PFSK-1 (cell line): ENCODE data around the gene HAPLN2.

ENCODE experiments used
- FOXP2 ChIP-seq: optimal IDR thresholded peaks from 2 replicates; pipeline ENCODE3; 2011; ENCODE audit warnings: borderline replicate concordance, control low read depth, inconsistent platforms; ENCODE audit not compliant: insufficient read depth; ENCODE audit errors: extremely low read length, extremely low read depth
- POLR2AphosphoS5 ChIP-seq: IDR thresholded peaks from 2 replicates; pipeline ENCODE4 v1.6.1; 2012; ENCODE audit warnings: low read depth, mild to moderate bottlenecking, control low read depth, low read length, moderate library complexity
- SIN3A ChIP-seq: IDR thresholded peaks from 2 replicates; pipeline ENCODE4 v1.6.1; 2012; ENCODE audit warnings: mild to moderate bottlenecking, low read length, moderate library complexity, borderline replicate concordance; ENCODE audit not compliant: insufficient read depth
- TAF1 ChIP-seq: IDR thresholded peaks from 2 replicates; pipeline ENCODE4 v1.6.1; 2012; ENCODE audit warnings: low read length, control low read depth, borderline replicate concordance; ENCODE audit not compliant: insufficient read depth
- TF ChIP-seq, protein P1 (sequence below), 2 experiments: IDR thresholded peaks; 2 replicates each; pipeline versions ENCODE4 v1.6.1 to v1.8.0; 2011 to 2012; ENCODE audit warnings: low read depth in 2 of 2, low read length in 2 of 2, control low read depth in 1 of 2, inconsistent platforms in 1 of 2, mild to moderate bottlenecking in 1 of 2, moderate library complexity in 1 of 2; ENCODE audit not compliant: insufficient read depth in 1 of 2

Gene HAPLN2

DNA sequence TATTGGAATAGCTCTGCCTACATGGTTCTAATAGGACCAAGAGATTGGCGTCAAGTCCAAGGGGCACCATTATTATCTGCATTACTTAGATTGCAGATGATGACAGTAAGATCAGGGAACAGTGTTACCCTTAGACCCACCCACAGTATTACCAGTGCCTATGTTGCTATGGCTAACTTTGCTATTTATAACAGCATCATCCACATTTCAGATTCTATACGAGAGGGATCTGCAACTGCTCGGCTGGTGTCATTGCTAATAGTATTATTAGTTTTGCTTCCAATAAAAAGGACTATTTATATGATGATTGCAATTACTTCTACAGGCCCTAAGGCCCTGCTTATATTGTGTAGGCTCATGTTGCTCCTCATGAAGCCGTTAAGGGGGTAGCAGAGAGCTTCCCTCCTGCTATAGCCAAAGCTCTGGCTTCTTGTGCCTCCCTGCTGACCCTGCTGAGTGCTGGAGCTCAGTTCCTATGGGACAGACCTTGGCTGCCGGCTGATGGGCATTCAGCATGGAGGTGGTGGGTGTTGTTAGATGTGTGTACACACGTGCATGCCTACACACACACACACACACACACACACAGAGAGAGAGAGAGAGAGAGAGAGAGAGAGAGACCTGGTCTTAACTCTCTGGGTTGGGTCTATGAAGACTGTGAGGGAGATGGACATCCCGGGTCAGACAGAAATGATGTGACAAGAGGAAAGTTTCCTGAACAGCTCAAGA is 24.0 kb downstream of the HAPLN2 start:
- TF ChIP-seq SIN3A = no peak
- no peak for TF ChIP-seq FOXP2
- TF ChIP-seq TAF1 = no peak
- TF ChIP-seq POLR2AphosphoS5 = no peak
- TF ChIP-seq, protein P1, sequence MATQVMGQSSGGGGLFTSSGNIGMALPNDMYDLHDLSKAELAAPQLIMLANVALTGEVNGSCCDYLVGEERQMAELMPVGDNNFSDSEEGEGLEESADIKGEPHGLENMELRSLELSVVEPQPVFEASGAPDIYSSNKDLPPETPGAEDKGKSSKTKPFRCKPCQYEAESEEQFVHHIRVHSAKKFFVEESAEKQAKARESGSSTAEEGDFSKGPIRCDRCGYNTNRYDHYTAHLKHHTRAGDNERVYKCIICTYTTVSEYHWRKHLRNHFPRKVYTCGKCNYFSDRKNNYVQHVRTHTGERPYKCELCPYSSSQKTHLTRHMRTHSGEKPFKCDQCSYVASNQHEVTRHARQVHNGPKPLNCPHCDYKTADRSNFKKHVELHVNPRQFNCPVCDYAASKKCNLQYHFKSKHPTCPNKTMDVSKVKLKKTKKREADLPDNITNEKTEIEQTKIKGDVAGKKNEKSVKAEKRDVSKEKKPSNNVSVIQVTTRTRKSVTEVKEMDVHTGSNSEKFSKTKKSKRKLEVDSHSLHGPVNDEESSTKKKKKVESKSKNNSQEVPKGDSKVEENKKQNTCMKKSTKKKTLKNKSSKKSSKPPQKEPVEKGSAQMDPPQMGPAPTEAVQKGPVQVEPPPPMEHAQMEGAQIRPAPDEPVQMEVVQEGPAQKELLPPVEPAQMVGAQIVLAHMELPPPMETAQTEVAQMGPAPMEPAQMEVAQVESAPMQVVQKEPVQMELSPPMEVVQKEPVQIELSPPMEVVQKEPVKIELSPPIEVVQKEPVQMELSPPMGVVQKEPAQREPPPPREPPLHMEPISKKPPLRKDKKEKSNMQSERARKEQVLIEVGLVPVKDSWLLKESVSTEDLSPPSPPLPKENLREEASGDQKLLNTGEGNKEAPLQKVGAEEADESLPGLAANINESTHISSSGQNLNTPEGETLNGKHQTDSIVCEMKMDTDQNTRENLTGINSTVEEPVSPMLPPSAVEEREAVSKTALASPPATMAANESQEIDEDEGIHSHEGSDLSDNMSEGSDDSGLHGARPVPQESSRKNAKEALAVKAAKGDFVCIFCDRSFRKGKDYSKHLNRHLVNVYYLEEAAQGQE (IDR thresholded peaks at IDR 0.05; ENCODE audit: insufficient read depth in 1 of 2, low read depth in 2 of 2, low read length in 2 of 2) = no peak

DNA sequence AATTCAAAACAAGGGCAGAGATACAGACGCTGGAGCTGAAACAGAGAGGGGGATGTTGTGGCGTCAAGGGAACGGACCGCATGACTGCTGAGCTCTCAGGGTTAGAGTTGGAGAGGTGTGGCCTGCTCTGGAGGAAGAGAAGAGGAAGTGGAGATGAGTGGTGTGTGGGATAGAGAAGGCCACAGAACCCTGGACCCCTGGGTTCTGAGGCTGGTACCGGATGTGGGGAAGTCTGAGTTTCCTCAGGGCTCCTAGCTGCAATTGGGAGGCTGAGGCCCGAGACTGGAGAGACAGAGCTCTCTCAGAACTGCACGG is 24.5 kb downstream of the HAPLN2 start:
- no peak for TF ChIP-seq FOXP2
- TF ChIP-seq, protein P1 (IDR thresholded peaks at IDR 0.05; ENCODE audit: insufficient read depth in 1 of 2, low read depth in 2 of 2, low read length in 2 of 2) = no peak
- no peak for TF ChIP-seq SIN3A
- TF ChIP-seq POLR2AphosphoS5 = no peak
- TF ChIP-seq TAF1 = no peak

DNA sequence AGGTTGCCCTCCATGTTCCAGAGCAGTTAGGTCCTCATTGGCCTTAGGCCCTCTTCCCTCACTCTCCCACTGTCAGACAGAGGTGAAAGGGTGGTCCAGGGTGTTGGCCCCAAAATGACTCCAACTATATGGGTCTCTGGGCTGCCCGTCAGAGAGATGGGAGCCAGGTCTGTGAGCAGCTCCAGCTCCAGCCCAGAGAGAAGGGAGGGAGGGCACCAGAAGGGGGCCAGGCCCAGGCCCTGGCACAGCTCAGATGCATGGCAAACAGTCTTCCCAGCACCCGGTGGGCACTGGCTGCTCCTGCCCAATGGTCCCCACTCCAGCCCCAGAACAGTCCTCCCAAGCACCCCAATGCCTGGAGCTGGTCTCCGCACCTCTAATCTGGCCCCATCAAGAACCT is 24.9 kb downstream of the HAPLN2 start:
- TF ChIP-seq SIN3A (no peak), TAF1 (no peak), FOXP2 (no peak), POLR2AphosphoS5 (no peak)
- TF ChIP-seq, protein P1 (IDR thresholded peaks at IDR 0.05; ENCODE audit: insufficient read depth in 1 of 2, low read depth in 2 of 2, low read length in 2 of 2) = no peak

DNA sequence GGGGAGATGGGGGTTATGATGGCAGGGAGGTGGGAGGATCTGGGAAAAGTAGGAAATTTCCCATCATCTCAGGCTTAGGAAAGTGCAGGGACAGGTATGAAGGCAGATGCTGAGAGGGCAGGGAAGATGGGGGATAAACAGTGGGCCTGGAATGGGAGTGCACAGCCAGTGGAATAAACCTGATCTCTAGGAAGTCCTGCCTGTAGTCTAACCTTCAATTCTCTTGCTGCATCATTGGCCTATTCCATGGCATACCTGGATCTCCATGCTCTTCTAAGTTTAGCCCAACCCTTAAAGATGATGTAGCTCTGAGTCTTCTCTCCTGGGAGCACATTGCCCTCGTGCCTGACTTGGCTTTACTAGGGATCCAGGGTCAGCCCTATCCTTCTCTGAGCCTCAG is 25.4 kb downstream of the HAPLN2 start:
- no peak for TF ChIP-seq TAF1
- TF ChIP-seq SIN3A = no peak
- no peak for TF ChIP-seq POLR2AphosphoS5
- no peak for TF ChIP-seq FOXP2
- TF ChIP-seq, protein P1 (IDR thresholded peaks at IDR 0.05; ENCODE audit: insufficient read depth in 1 of 2, low read depth in 2 of 2, low read length in 2 of 2) = no peak

DNA sequence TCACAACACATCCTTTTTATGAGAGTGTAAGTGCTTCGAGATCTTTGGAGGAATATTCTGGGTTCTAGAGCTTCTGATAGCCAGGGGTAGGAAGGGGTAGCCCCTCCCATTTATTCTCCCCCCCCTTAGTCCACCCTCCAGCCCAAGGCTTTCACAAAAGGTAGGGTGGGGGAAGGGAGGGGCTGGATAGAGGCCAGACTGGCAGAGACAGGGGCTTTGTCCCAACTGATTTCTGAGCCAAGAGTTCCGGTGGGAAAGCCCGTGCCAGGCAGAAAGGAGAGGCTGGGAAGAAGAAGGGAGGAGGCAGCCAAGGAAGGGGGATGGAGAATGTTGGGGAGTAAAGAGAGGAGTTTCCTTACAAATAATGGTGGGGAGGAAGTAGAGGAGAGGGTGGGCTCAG is 25.8 kb downstream of the HAPLN2 start:
- TF ChIP-seq POLR2AphosphoS5 (no peak), TAF1 (no peak), SIN3A (no peak), FOXP2 (no peak)
- TF ChIP-seq, protein P1 (IDR thresholded peaks at IDR 0.05; ENCODE audit: insufficient read depth in 1 of 2, low read depth in 2 of 2, low read length in 2 of 2) = no peak
